Measurements from ENCODE around the gene TUBAL3.

TUBAL3 gene

GRCh38 chr10:5441106-5441505, 36.5 kb upstream of the TUBAL3 start:
- TF ChIP-seq CTCF (IDR thresholded peaks at IDR 0.05; ENCODE audit: extremely low read depth, missing control alignments), result no peak
- DNase-seq (ENCODE audit: low spot score), result no peak

- DNase-seq (ENCODE audit: low spot score), result no peak
- TF ChIP-seq CTCF (IDR thresholded peaks at IDR 0.05; ENCODE audit: extremely low read depth, missing control alignments), result no peak
These were observed 35.6 kb upstream of the TUBAL3 start for GRCh38 chr10:5440206-5440605.

GRCh38 chr10:5435328-5435727, 30.7 kb upstream of the TUBAL3 start:
- no peak for TF ChIP-seq CTCF (IDR thresholded peaks at IDR 0.05; ENCODE audit: extremely low read depth, missing control alignments)
- DNase-seq (ENCODE audit: low spot score), result no peak

- DNase-seq (ENCODE audit: low spot score), result no peak
- no peak for TF ChIP-seq CTCF (IDR thresholded peaks at IDR 0.05; ENCODE audit: extremely low read depth, missing control alignments)
These were observed 29.6 kb upstream of the TUBAL3 start for GRCh38 chr10:5434017-5434753.

- no peak for TF ChIP-seq CTCF (IDR thresholded peaks at IDR 0.05; ENCODE audit: extremely low read depth, missing control alignments)
- DNase-seq (ENCODE audit: low spot score), result no peak
These were observed 28.6 kb upstream of the TUBAL3 start for GRCh38 chr10:5433182-5433581.

GRCh38 chr10:5428133-5428532, 23.5 kb upstream of the TUBAL3 start:
- no peak for TF ChIP-seq CTCF (IDR thresholded peaks at IDR 0.05; ENCODE audit: extremely low read depth, missing control alignments)
- DNase-seq (ENCODE audit: low spot score), result no peak

- no peak for DNase-seq (ENCODE audit: low spot score)
- TF ChIP-seq CTCF (IDR thresholded peaks at IDR 0.05; ENCODE audit: extremely low read depth, missing control alignments), result no peak
These were observed 20.1 kb upstream of the TUBAL3 start for GRCh38 chr10:5424751-5425150.

Measured in GM20000 (cell line).